ENCODE results near the gene FRMPD1.
"Not testable (repeated sequence)": the region's sequence is repeated elsewhere in the genome, so short reads cannot be mapped to it uniquely, and the experiment has no call there.

FRMPD1 gene, protein sequence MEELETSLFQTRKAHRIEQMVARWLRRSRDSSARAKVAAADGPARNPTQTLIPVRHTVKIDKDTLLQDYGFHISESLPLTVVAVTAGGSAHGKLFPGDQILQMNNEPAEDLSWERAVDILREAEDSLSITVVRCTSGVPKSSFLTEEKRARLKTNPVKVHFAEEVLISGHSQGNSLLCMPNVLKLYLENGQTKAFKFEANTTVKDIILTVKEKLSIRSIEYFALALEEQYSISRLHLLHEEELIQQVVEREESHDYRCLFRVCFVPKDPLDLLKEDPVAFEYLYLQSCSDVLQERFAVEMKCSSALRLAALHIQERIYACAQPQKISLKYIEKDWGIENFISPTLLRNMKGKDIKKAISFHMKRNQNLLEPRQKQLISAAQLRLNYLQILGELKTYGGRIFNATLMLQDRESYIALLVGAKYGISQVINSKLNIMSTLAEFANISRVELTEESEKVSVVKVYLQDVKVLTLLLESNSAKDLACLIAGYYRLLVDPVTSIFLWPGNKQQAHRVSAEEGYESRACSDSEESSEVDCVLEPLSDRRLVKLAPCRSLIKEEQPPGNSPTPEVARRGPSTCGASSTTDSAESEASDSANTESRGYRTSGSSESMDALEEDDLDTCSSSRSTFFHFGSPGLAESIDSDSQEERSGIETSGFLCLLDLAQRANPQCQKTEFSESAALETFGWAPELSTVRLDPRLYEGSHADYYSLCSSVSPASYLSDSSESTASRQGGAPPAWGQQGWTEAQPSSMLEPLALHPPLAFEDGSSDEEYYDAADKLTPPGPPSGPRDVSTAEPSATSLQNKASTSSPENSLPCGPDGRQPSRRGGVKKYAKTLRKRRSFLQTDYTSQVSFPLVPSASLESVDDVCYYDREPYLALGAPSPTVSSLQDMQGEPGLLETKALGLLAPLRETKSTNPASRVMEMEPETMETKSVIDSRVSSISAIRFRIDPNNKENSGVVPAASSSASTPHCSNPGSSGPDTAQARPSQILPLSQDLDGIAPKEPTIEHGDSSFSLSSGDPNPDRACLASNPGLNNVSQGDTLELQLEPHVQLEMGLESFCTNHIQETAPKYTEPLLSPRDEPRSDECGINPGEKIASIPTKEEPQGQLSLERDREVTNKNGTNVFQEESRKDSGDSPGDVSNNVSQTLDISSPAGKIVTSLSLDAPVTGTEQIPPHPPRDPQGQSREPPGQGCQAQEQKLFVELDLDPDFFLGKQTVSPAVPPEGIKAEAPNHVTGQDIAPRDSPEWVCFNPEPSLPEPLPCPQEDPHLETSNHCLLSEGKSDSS (N-terminal part only)

DNA sequence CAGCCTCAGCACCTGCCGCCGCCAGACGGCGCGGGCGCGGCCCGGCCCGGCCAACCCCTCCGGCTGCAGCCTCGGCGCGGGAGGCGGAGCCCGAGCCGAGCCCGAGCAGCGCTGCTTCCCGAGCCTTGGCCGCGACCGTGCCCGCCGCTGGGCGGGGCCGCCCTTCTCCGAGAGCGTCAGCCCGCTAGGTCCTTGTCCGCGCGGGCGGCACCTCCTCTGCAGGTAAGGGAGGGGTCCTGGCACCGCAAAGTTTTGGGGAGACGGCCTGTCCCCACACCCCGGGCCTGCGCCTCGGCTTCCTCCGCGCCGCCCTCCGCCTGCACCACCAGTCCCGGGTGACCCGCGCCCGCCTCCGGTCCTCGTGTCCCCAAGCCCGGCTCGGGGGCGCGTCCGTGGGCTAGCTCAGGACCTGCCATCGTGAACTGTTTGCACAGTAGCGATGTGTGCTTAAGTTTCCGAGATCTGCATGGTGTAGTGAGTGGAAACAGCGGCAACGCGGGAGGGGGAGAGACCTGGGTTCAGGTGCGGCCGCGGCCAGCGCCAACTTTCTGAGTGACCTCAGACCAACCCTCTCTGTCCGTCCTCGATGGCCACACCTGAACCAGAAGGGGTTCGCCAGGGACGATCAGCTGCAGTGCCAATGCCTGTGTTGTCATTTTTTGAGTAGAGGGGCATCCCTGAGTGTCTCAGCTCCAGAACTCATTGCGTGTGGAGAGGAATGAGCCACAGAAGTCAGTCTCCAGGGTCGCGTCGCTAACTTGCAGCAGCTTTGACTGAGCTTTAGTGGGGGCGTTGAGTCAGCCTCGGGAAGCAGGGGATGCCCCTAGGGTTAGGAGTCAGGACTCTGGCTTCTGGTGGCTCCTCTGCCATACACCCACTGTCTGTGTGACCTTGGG, at the start of gene FRMPD1:
Gene FRMPD1, plus strand, starts transcription at position 82 of the 896 bp plus-strand sequence. CDS start 41,688 bp downstream, outside the sequence.
- DNase-seq, result peak in 34 of 58 donors; percentile 3 to 57 (median 17)

- DNase-seq, result not testable (repeated sequence)
Observed at GRCh38 chr9:37602061-37602460, 48.7 kb upstream of the FRMPD1 start.

DNA sequence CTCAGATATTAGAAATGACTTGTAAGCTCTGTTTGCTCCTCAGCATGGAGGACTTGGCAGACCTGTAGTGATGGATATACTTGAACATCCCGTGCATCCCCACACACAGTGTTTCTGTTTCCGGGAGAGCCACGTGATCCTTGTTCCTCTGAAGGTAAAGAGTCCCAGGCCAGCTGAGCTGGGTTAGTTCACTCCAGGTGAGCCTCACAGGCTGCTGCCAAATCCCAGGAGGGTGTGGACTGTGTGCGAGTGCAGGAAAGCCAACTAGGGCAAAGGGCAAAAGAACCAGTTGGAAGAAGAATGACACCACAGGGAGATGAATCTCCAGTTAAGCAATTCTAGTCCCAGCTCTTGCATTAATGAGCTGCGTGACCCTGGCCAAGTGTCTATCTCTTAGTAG, 47.9 kb upstream of the FRMPD1 start:
- DNase-seq, result no peak

DNA sequence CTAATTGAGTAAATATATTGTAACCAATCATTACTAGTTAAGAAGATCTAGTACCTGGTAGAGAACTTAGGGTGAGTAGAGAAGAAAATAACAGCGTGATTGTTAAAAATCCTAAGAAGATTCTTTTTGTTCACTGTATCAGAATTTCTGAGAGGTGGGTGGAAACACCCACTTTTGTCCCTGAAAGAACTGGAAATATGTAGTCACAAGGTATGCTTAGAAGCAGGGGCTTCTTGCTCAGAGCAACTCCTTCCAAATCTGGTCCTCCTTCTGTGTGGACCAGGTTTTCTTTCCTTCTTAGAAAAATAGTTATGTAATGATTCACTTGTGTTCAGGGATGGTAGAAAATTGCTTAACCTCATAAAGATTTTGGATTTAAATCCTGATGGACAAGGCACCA, 46.5 kb upstream of the FRMPD1 start:
- DNase-seq, result no peak

GRCh38 chr9:37608250-37608649, 42.5 kb upstream of the FRMPD1 start:
- DNase-seq, result no peak

DNA sequence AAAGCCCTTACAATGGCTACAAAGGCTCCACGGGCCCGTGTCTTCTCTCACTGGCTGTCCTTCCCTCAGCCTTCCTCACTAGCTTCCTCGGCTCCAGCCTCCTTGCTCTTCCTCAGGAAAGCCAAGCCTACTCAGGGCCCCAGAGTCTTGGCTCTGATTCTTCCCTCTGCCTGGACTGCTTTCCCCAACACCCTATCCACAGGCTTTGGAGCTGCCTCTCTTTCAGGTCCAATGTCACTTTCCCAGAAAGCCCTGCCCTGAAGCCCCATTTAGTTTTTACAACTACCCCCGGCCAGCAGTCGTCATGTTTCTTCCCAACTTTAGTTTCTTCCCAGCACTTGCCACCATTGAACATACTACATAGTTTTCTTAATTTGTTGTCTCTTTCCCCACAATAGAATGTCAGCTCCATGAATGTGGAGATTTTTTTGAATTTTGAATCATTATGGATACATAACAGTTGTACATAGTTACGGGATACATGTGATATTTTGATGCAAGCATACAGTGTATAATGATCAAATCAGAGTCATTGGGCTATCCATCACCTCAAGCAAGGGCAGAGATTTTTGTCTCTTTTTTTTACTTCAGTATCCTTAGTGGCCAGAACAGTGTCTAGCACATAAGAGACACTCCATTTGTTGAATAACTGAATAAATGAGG, 40.9 kb upstream of the FRMPD1 start:
- DNase-seq, result no peak

GRCh38 chr9:37611014-37611413, 39.7 kb upstream of the FRMPD1 start:
- DNase-seq, result no peak

GRCh38 chr9:37611961-37612360, 38.8 kb upstream of the FRMPD1 start:
- no peak for DNase-seq

DNA sequence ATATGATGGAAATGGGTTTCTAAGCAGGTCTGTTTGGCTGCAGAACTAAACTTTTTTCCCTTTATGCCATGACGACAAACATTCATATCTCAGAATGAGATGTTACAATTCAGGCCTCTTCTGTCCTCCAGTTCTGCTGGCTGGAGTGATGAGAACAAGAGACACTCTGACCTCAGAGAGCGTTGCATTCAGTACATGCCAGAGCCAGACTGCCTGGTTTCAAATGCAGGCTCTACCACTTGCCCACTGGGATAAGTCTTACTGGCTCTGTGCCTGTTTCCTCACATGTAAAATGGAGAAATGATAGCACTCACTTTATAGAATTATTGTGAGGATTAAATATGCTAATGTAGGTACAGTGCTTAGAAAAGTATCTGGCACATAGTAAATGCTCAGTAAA, 33.6 kb upstream of the FRMPD1 start:
- DNase-seq, result no peak

- DNase-seq, result no peak
Observed at GRCh38 chr9:37617832-37618231, 32.9 kb upstream of the FRMPD1 start.

- no peak for DNase-seq
Observed at GRCh38 chr9:37618817-37619216, 31.9 kb upstream of the FRMPD1 start.

DNA sequence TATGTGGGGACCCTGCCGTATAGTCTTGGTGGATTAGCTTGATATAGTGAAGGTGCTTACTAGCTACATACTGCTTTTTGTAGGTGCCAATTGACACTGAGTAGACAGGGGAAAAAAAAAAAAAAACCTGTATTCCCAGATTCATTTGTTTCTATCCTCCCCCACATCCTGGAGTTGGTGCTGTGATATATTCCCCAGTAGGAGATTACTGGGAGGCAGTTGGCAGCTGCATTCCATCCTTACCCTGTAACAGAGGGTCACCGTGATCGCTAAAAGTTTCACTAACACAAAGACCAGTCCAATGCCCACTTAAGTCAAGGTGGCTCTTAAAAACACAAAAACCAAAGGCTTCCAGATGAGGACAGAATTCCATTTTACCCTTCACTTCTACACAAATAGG, 30.9 kb upstream of the FRMPD1 start:
- DNase-seq, result no peak

DNA sequence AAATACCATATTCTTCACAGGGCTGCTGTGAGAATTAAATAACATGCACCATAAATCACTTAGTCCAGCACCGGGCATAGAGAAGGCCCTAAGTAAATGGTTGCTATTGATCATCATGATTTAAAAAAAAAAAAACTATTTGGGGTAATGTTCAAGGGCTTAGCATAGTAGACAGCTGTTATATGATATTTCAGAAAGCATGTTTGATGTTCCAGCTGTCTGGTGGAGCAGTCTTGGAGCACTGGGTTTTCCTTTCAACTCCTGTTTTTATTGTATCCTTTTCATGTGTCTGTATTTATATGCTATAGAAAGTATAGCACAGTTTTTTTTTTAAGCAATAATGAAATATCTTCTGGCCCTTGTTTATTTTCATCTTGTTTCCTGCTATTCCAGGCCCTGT, 30.4 kb upstream of the FRMPD1 start:
- DNase-seq, result no peak

GRCh38 chr9:37621273-37622121, 29.3 kb upstream of the FRMPD1 start:
- no peak for DNase-seq

DNA sequence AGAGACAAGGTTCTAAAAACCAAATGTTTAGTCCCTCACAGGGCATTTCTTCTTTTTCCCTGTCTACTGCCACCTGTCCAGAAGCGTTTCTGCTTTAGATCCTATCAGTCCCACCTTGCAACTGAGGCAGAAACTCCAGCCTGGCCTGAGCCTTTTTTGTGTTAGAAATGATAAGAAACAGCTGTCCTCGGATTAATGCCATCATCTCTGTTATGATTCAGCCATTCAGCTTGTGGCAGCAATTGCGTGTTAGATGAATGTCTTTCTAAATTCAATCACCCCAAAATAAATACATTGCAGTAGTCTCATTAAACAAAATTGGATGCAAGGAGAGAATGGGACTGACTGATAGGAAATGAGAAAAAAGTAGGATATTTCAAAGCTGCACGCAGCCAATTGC, 28.3 kb upstream of the FRMPD1 start:
- DNase-seq, result no peak

DNA sequence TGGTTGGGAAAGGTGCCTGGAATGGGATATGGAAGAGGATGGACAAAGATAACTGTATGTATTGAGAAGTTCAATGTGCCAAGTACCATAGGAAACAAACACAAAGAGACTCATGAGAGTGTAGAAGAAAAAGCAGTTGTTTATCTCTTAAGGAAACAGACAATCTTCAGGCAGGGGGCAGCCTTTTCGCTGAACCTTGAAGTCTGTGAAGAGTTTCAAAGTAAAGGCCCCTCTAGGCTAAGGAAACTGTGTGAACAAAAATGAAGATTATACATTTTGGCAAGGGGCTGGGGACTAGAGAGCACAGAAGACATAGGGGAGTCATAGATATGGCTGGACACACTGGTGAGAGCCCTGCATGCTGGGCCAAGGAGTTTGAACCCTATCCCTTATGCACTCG, 27.5 kb upstream of the FRMPD1 start:
- no peak for DNase-seq

- DNase-seq, result no peak
Observed at GRCh38 chr9:37624073-37624472, 26.7 kb upstream of the FRMPD1 start.

- no peak for DNase-seq
Observed at GRCh38 chr9:37625036-37625757, 25.6 kb upstream of the FRMPD1 start.

All from anterior cingulate cortex (tissue), 58 donors.